ENCODE data around the gene EEF1AKMT4. TPM values are rescaled to one million over a fixed set of nuclear protein-coding genes. Genes with fewer than 3 reads are reported as not detected.
A peak's percentile ranks its signal among the peaks of the same experiment; 100 is the strongest.
"Not testable (repeated sequence)": the region's sequence is repeated elsewhere in the genome, so short reads cannot be mapped to it uniquely, and the experiment has no call there.

EEF1AKMT4 gene
- total and polyA plus RNA-seq, 4 donors: 0.40 to 1.9 (median 1.8) TPM

DNA sequence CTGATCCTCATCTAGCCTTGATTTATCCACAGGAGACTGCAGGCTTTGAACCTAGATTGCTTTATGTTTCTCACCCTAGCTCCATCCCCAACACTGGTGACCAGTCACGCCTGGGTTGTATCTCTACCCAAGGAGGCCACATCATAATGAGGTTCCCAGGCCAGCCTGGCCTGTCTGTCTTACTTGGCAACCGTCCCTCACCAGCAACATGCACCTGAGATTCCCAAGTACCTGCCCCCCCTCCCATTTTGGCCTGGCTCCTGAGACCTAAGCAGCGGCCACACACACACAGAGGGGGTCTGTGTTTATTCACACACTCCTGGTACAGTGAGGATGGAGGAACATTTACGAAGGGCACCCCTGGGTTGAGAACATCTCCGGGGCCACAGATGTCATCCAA lies 9.5 kb downstream of the EEF1AKMT4 start:
- no peak for DNase-seq (ENCODE audit: low read depth in 4 of 6, low spot score in 6 of 6)
- Histone ChIP-seq H3K36me3 (ENCODE audit: control insufficient read depth, insufficient read depth, low read length) (peaks cover 9% of the 10 kb centered on the region), H3K4me3 (ENCODE audit: low read depth, low read length) (peak overlapping the region; percentile 18), H3K4me1 (ENCODE audit: control insufficient read depth, insufficient read depth, low read length) (peaks cover 41% of the 10 kb centered on the region), H3K27ac (ENCODE audit: low read depth, low read length) (no peak overlapping the region), H3K27me3 (ENCODE audit: control insufficient read depth, insufficient read depth, low read length) (peaks cover 26% of the 10 kb centered on the region), H3K9me3 (ENCODE audit: control insufficient read depth, insufficient read depth, low read length) (no peaks in the 10 kb centered on the region)
- 92% methylated on average over 4 of the region's 5 CpGs for WGBS (ENCODE audit: insufficient coverage)

DNA sequence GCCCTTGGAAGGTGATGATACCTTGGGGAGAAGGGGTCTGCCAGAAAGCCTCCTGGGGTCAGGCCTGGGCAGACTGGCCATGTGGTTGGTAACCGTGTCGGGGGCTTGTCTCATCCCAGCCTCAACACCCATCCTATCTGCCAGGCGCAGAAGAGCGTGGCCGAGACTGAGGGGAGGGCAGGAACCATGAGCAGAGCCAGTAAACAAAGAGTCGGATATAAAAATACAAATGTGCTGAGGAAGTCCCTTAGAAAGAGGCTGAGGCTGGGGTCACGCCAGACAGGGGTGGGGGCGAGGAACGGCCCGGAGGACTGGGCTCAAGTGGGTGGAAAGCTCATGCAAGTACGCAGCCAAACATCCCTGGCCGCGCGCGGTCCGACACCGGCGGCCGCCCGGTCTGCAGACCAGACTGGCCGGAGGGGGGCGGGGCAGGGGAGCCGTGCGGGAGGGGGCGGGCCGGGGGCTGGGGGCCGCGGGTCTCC lies 10.0 kb downstream of the EEF1AKMT4 start:
- no peak overlapping the region for H3K27ac ChIP-seq (ENCODE audit: low read depth, low read length)
- peak overlapping the region; percentile 18 for H3K4me3 ChIP-seq (ENCODE audit: low read depth, low read length)
- DNase-seq (ENCODE audit: low read depth in 4 of 6, low spot score in 6 of 6): peak in 1 of 6 donors; percentile 7
- H3K36me3 ChIP-seq (ENCODE audit: control insufficient read depth, insufficient read depth, low read length): peaks cover 9% of the 10 kb centered on the region
- 5% methylated on average over 22 of the region's 28 CpGs for WGBS (ENCODE audit: insufficient coverage)
- peaks cover 41% of the 10 kb centered on the region for H3K4me1 ChIP-seq (ENCODE audit: control insufficient read depth, insufficient read depth, low read length)
- peaks cover 26% of the 10 kb centered on the region for H3K27me3 ChIP-seq (ENCODE audit: control insufficient read depth, insufficient read depth, low read length)
- no peaks in the 10 kb centered on the region for H3K9me3 ChIP-seq (ENCODE audit: control insufficient read depth, insufficient read depth, low read length)

DNA sequence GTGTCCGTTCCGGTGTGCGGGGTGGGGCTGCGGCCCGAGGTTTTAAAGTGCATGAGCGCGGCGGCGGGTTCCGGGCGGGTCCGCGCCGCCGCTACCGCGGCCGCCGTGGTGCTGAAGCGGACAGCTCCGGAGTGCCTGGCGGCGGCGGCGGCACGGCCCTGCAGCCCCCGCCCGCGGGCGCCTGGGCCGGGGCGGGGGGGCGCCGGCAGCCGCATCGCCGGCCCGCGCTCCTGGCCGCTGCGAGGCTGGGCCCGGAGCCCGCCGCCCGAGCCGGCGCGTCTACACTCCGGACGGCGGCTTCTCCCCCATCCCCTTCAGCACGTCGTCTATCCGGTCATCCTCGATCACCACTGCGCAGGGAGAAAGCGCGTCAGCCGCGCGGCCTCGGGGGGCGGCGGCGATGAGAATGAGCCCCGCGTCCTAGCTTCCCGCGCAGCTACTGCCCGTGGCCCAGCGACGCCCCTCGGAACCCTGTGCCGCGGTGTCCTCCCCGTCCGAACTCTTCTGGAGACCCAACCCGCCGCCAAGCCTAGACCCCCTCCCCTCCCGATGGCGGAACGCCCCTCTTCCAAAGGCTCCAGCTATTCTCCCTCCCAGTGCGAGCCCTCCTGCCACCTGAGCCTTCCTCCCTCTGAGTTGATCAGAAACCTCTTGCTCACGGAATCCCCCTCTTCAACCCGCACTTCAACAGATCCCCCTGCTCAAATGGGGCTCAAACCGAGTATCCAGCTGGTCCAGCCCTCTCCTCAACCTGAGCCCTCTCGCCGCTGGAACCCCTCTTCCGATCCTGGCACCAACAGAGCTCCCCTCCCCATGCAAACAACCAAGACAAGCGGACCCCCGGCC lies 10.6 kb downstream of the EEF1AKMT4 start:
- H3K27me3 ChIP-seq (ENCODE audit: control insufficient read depth, insufficient read depth, low read length): peaks cover 26% of the 10 kb centered on the region
- H3K27ac ChIP-seq (ENCODE audit: low read depth, low read length): no peak overlapping the region
- DNase-seq (ENCODE audit: low read depth in 4 of 6, low spot score in 6 of 6): peak in 2 of 6 donors; percentile 52 to 60
- H3K4me3 ChIP-seq (ENCODE audit: low read depth, low read length): peak overlapping the region; percentile 50
- no peaks in the 10 kb centered on the region for H3K9me3 ChIP-seq (ENCODE audit: control insufficient read depth, insufficient read depth, low read length)
- WGBS (ENCODE audit: insufficient coverage): under 1% methylated on average over 91 of the region's 91 CpGs
- H3K36me3 ChIP-seq (ENCODE audit: control insufficient read depth, insufficient read depth, low read length): peaks cover 9% of the 10 kb centered on the region
- H3K4me1 ChIP-seq (ENCODE audit: control insufficient read depth, insufficient read depth, low read length): peaks cover 41% of the 10 kb centered on the region

GRCh38 chr3:184260724-184261269 lies 11.3 kb downstream of the EEF1AKMT4 start:
- Histone ChIP-seq H3K27ac (ENCODE audit: low read depth, low read length) (no peak overlapping the region), H3K4me1 (ENCODE audit: control insufficient read depth, insufficient read depth, low read length) (peaks cover 41% of the 10 kb centered on the region), H3K27me3 (ENCODE audit: control insufficient read depth, insufficient read depth, low read length) (peaks cover 26% of the 10 kb centered on the region), H3K9me3 (ENCODE audit: control insufficient read depth, insufficient read depth, low read length) (no peaks in the 10 kb centered on the region), H3K36me3 (ENCODE audit: control insufficient read depth, insufficient read depth, low read length) (peaks cover 9% of the 10 kb centered on the region), H3K4me3 (ENCODE audit: low read depth, low read length) (peak overlapping the region; percentile 50)
- under 1% methylated on average over 49 of the region's 49 CpGs for WGBS (ENCODE audit: insufficient coverage)
- peak in 2 of 6 donors; percentile 29 to 43 for DNase-seq (ENCODE audit: low read depth in 4 of 6, low spot score in 6 of 6)

DNA sequence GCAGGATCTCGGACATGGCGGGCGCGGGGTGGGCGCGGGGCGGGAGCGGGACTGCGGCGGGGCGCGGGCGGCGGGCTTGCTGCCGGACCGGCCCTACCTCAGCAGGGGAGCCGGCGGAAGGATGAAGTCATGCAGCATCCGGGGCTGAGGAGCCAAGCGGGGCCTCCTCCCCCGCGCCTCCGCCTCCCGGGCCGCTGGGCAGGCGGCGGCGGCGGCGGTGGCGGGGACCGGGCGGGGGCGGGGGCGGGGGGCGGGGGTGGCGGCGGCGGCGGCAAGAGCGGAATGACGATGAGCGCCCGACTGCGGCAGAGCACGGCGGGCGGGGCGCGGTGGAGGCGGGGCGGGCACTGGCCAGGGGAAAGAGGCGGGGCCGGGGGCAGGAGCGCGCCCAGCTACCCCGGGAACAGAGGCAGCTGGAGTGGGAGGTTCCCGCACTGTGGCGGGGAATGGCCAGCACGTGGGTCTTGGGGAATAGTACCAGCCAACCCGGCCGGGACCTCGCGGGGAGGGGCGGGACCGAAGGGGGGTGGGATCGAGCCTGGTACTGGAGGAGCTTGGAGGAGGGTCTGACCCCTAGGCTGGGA lies 11.9 kb downstream of the EEF1AKMT4 start, which contains the start of gene CAMK2N2:
TSS of gene CAMK2N2 (minus strand) at position 284 of the 584 bp plus-strand sequence. CDS start at position 16, 268 bp downstream.
- Histone ChIP-seq H3K4me1 (ENCODE audit: control insufficient read depth, insufficient read depth, low read length) (peaks cover 41% of the 10 kb centered on the region), H3K4me3 (ENCODE audit: low read depth, low read length) (peak within 1 kb of the TSS; percentile 54), H3K27me3 (ENCODE audit: control insufficient read depth, insufficient read depth, low read length) (peaks cover 26% of the 10 kb centered on the region), H3K27ac (ENCODE audit: low read depth, low read length) (peak within 1 kb of the TSS; percentile 25), H3K9me3 (ENCODE audit: control insufficient read depth, insufficient read depth, low read length) (no peaks in the 10 kb centered on the region), H3K36me3 (ENCODE audit: control insufficient read depth, insufficient read depth, low read length) (peaks cover 9% of the 10 kb centered on the region)
- DNase-seq (ENCODE audit: low read depth in 4 of 6, low spot score in 6 of 6): peak in 2 of 6 donors; percentile 78 to 91
- WGBS (ENCODE audit: insufficient coverage): 0% methylated on average over 51 of the region's 67 CpGs

- peaks cover 41% of the 10 kb centered on the region for H3K4me1 ChIP-seq (ENCODE audit: control insufficient read depth, insufficient read depth, low read length)
- peak overlapping the region; percentile 25 for H3K27ac ChIP-seq (ENCODE audit: low read depth, low read length)
- peaks cover 9% of the 10 kb centered on the region for H3K36me3 ChIP-seq (ENCODE audit: control insufficient read depth, insufficient read depth, low read length)
- peak in 1 of 6 donors; percentile 84 for DNase-seq (ENCODE audit: low read depth in 4 of 6, low spot score in 6 of 6)
- no peaks in the 10 kb centered on the region for H3K9me3 ChIP-seq (ENCODE audit: control insufficient read depth, insufficient read depth, low read length)
- H3K27me3 ChIP-seq (ENCODE audit: control insufficient read depth, insufficient read depth, low read length): peaks cover 26% of the 10 kb centered on the region
- peak overlapping the region; percentile 54 for H3K4me3 ChIP-seq (ENCODE audit: low read depth, low read length)
- under 1% methylated on average over 47 of the region's 66 CpGs for WGBS (ENCODE audit: insufficient coverage)
These were observed 12.6 kb downstream of the EEF1AKMT4 start for GRCh38 chr3:184261854-184262763.

DNA sequence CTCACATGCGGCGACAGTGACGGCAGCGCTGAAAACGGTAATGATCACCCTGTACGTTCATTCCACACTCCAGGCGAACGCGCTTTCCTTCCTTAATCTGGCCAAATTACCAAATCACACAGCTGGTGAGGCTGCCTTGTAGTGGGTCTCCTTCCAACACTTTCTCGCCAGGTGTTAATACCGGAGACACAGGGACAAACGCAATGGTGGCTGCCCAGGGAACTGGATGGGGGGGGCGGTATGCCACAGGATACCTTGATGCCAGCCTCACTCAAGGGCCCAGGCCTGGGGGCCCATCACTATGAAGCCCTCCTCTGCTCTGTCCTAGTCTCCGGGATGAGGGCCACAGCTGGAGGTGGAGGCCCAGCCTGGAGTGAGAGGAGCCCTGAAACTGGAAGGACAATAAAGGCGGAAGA lies 13.3 kb downstream of the EEF1AKMT4 start:
- peaks cover 5% of the 10 kb centered on the region for H3K36me3 ChIP-seq (ENCODE audit: control insufficient read depth, insufficient read depth, low read length)
- H3K4me1 ChIP-seq (ENCODE audit: control insufficient read depth, insufficient read depth, low read length): peaks cover 41% of the 10 kb centered on the region
- peak overlapping the region; percentile 12 for H3K4me3 ChIP-seq (ENCODE audit: low read depth, low read length)
- peaks cover 26% of the 10 kb centered on the region for H3K27me3 ChIP-seq (ENCODE audit: control insufficient read depth, insufficient read depth, low read length)
- H3K27ac ChIP-seq (ENCODE audit: low read depth, low read length): no peak overlapping the region
- H3K9me3 ChIP-seq (ENCODE audit: control insufficient read depth, insufficient read depth, low read length): no peaks in the 10 kb centered on the region
- peak in 1 of 6 donors; percentile 32 for DNase-seq (ENCODE audit: low read depth in 4 of 6, low spot score in 6 of 6)
- WGBS (ENCODE audit: insufficient coverage): 26% methylated on average over 7 of the region's 15 CpGs

DNA sequence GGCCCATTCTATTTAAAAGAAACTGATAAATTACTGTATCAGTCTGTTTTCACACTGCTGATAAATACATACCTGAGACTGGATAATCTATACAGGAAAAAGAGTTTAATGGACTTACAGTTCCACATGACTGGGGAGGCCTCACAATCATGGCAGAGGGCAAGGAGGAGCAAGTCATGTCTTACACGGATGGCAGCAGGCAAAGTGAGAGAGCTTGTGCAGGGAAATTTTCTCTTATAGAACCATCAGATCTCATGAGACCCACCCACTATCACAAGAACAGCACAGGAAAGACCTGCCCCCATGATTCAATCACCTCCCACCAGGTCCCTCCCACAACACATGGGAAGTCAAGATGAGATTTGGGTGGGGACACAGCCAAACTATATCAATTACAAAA lies 17.8 kb downstream of the EEF1AKMT4 start:
- H3K27ac ChIP-seq (ENCODE audit: low read depth, low read length); H3K4me3 ChIP-seq (ENCODE audit: low read depth, low read length); H3K27me3 ChIP-seq (ENCODE audit: control insufficient read depth, insufficient read depth, low read length); DNase-seq (ENCODE audit: low read depth in 4 of 6, low spot score in 6 of 6); H3K9me3 ChIP-seq (ENCODE audit: control insufficient read depth, insufficient read depth, low read length); H3K4me1 ChIP-seq (ENCODE audit: control insufficient read depth, insufficient read depth, low read length); H3K36me3 ChIP-seq (ENCODE audit: control insufficient read depth, insufficient read depth, low read length): not testable (repeated sequence)
- no CpG with 5 or more reads among the region's 1 CpG for whole genome bisulfite sequencing (ENCODE audit: insufficient coverage)

DNA sequence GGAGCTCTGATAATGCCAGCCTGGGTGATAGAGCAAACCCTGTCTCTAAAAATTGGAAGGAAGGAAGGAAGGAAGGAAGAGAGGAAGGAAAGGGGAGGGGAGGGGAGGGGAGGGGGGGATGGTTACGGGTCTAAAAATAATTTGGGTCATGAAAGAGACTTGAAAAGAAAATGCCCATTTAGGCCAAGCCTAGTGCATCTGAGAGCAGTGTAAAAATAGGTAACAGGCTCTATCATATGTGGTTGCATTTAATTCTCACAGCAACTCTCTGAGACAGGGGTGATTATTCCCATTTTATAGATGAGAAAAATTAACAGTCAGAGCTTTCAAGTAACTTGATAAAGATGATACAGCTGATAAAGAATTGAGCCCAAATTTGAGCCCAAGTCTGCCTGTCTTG lies 22.8 kb downstream of the EEF1AKMT4 start:
- Histone ChIP-seq H3K4me1 (ENCODE audit: control insufficient read depth, insufficient read depth, low read length) (peaks cover 18% of the 10 kb centered on the region), H3K27ac (ENCODE audit: low read depth, low read length) (no peak overlapping the region), H3K36me3 (ENCODE audit: control insufficient read depth, insufficient read depth, low read length) (peaks cover 1% of the 10 kb centered on the region), H3K4me3 (ENCODE audit: low read depth, low read length) (no peak overlapping the region), H3K9me3 (ENCODE audit: control insufficient read depth, insufficient read depth, low read length) (no peaks in the 10 kb centered on the region), H3K27me3 (ENCODE audit: control insufficient read depth, insufficient read depth, low read length) (peaks cover 24% of the 10 kb centered on the region)
- 60% methylated on average over 1 of the region's 1 CpG for WGBS (ENCODE audit: insufficient coverage)
- no peak for DNase-seq (ENCODE audit: low read depth in 4 of 6, low spot score in 6 of 6)
